Measurements from ENCODE around the gene MAP3K2. TPM values are rescaled to one million over a fixed set of nuclear protein-coding genes. Genes with fewer than 3 reads are reported as not detected.
A peak's percentile ranks its signal among the peaks of the same experiment; 100 is the strongest.

Gene MAP3K2
- total RNA-seq, 4 donors from 2014 or later, result 29.4 to 37.4 (median 31.3) TPM

- no peaks in the 10 kb centered on the region for H3K27me3 ChIP-seq
- no peak overlapping the region for H3K4me3 ChIP-seq
- intact Hi-C loops (cut with DNase I), result no loop called here
- no peaks in the 10 kb centered on the region for H3K9me3 ChIP-seq
- H3K27ac ChIP-seq, result peak overlapping the region in 2 of 4 donors; percentile 37 to 39
- no peak for DNase-seq
- WGBS, 2 donors, result 66 to 69% methylated on average over 4 to 6 of the region's 9 CpGs
- no peaks in the 10 kb centered on the region for H3K36me3 ChIP-seq
- H3K4me1 ChIP-seq, result peaks cover 16 to 40% (median 22%) of the 10 kb centered on the region in 3 donors
- TF ChIP-seq CTCF (IDR thresholded peaks at IDR 0.05) (no peak), POLR2A (IDR thresholded peaks at IDR 0.05) (no peak)
Measured at GRCh38 chr2:127397568-127398238, 9.9 kb upstream of the MAP3K2 start.

DNA sequence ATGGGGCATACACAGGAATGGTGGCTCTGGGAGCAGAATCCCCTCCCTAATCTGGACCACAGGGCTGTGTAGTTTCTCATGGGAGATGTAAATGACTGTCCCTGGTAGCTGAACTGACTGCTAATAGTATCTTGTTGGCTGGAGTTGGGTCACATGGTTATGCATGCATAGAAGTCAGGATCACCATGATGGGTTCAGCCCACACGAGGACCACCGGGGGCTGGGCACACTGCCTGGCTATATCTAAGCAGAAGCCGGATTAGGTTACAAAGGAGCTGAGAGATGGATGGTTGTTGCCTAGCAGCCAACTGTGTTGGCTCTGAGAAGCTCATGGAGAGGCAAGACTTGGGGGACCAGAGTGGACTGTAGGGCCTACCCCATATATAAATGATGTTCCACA is 6.7 kb upstream of the MAP3K2 start:
- Histone ChIP-seq H3K36me3 (no peaks in the 10 kb centered on the region), H3K9me3 (no peaks in the 10 kb centered on the region), H3K27me3 (no peaks in the 10 kb centered on the region), H3K4me1 (peaks cover 5 to 18% (median 11%) of the 10 kb centered on the region in 3 donors), H3K4me3 (no peak overlapping the region), H3K27ac (no peak overlapping the region)
- no peak for DNase-seq
- WGBS, 2 donors, result 61 to 77% methylated on average over 3 of the region's 3 CpGs
- no peak for TF ChIP-seq POLR2A (IDR thresholded peaks at IDR 0.05)
- no peak for TF ChIP-seq CTCF (IDR thresholded peaks at IDR 0.05)
- intact Hi-C loops (cut with DNase I), result no loop called here

GRCh38 chr2:127392828-127393578 is 5.2 kb upstream of the MAP3K2 start:
- intact Hi-C loops (cut with DNase I), result no loop called here

GRCh38 chr2:127392133-127392827 is 4.5 kb upstream of the MAP3K2 start:
- intact Hi-C loops (cut with DNase I), result no loop called here
- WGBS, 2 donors, result 73 to 83% methylated on average over 2 of the region's 2 CpGs

More at GRCh38 chr2:127392828-127393578, 5.2 kb upstream of the MAP3K2 start:
- DNase-seq, result no peak
- Histone ChIP-seq H3K4me3 (no peak overlapping the region), H3K27me3 (no peaks in the 10 kb centered on the region), H3K27ac (no peak overlapping the region), H3K9me3 (no peaks in the 10 kb centered on the region), H3K4me1 (peaks cover 12 to 19% (median 12%) of the 10 kb centered on the region in 3 donors), H3K36me3 (no peaks in the 10 kb centered on the region)
- TF ChIP-seq CTCF (IDR thresholded peaks at IDR 0.05) (no peak), POLR2A (IDR thresholded peaks at IDR 0.05) (no peak)
- 85 to 100% methylated on average over 1 of the region's 1 CpG for WGBS, 2 donors

More at GRCh38 chr2:127392133-127392827, 4.5 kb upstream of the MAP3K2 start:
- Histone ChIP-seq H3K27ac (no peak overlapping the region), H3K9me3 (no peaks in the 10 kb centered on the region), H3K4me1 (peaks cover 7 to 13% (median 8%) of the 10 kb centered on the region in 3 donors), H3K4me3 (no peak overlapping the region), H3K27me3 (no peaks in the 10 kb centered on the region), H3K36me3 (no peaks in the 10 kb centered on the region)
- no peak for TF ChIP-seq POLR2A (IDR thresholded peaks at IDR 0.05)
- TF ChIP-seq CTCF (IDR thresholded peaks at IDR 0.05), result no peak
- DNase-seq, result no peak

All from esophagus squamous epithelium (tissue), 5 donors.